NCI-H510A treated with DMSO at 0.1 percent for 48 hours (cell line): ENCODE results near the gene DTX3.
"Not testable (repeated sequence)": the region's sequence is repeated elsewhere in the genome, so short reads cannot be mapped to it uniquely, and the experiment has no call there.

ENCODE experiments used
- DNase-seq: peaks from one replicate; lab custom pipeline; 2025; lab: John Stamatoyannopoulos, UW

The DTX3 gene

GRCh38 chr12:57583008-57583831 lies 21.4 kb upstream of the DTX3 start:
- DNase-seq: peak; percentile 72

GRCh38 chr12:57584050-57584449 lies 20.6 kb upstream of the DTX3 start:
- DNase-seq: no peak

GRCh38 chr12:57584690-57585089 lies 19.9 kb upstream of the DTX3 start:
- no peak for DNase-seq

GRCh38 chr12:57585156-57585555 lies 19.5 kb upstream of the DTX3 start:
- DNase-seq: no peak

GRCh38 chr12:57586128-57586527 lies 18.5 kb upstream of the DTX3 start:
- DNase-seq: no peak

- DNase-seq: no peak
Measured at GRCh38 chr12:57586832-57587429, 17.7 kb upstream of the DTX3 start.

- DNase-seq: not testable (repeated sequence)
Measured at GRCh38 chr12:57588951-57589610, 15.5 kb upstream of the DTX3 start.

GRCh38 chr12:57590479-57590863 lies 14.2 kb upstream of the DTX3 start:
- DNase-seq: no peak

- peak; percentile 81 for DNase-seq
Measured at GRCh38 chr12:57590864-57591781, 13.5 kb upstream of the DTX3 start, which contains the start of gene PIP4K2C. Gene PIP4K2C (plus strand): TSS chr12:57591192. CDS start chr12:57591290, 98 bp downstream.

- DNase-seq: no peak
Measured at GRCh38 chr12:57591782-57592325, 12.8 kb upstream of the DTX3 start.

- no peak for DNase-seq
Measured at GRCh38 chr12:57592551-57593165, 12.0 kb upstream of the DTX3 start.

- DNase-seq: no peak
Measured at GRCh38 chr12:57593187-57593586, 11.4 kb upstream of the DTX3 start.

GRCh38 chr12:57600395-57600794 lies 4.2 kb upstream of the DTX3 start:
- no peak for DNase-seq

GRCh38 chr12:57602544-57602943 lies 2.1 kb upstream of the DTX3 start:
- DNase-seq: no peak

GRCh38 chr12:57603324-57603723 lies 1.3 kb upstream of the DTX3 start:
- DNase-seq: no peak

GRCh38 chr12:57603815-57604453 lies 690 bp upstream of the DTX3 start:
- DNase-seq: peak; percentile 61

GRCh38 chr12:57604992-57605810 lies 577 bp downstream of the DTX3 start:
- no peak for DNase-seq

- no peak for DNase-seq
Measured at GRCh38 chr12:57605811-57606311, 1.2 kb downstream of the DTX3 start.

GRCh38 chr12:57606399-57606798 lies 1.8 kb downstream of the DTX3 start:
- DNase-seq: no peak

- no peak for DNase-seq
Measured at GRCh38 chr12:57606821-57607220, 2.2 kb downstream of the DTX3 start.
